ENCODE measurements around the gene RBM4. TPM values are rescaled to one million over a fixed set of nuclear protein-coding genes. Genes with fewer than 3 reads are reported as not detected.

Gene RBM4
- total and polyA plus RNA-seq, 2 of the 13 experiments (the other 11 are each of a cell fraction or from before 2014, with no cell fraction given) = 126 to 136 TPM

- TF ChIP-seq ZNF407 (CRISPR knock-in tag; IDR thresholded peaks at IDR 0.05; ENCODE audit: not compliant biosample characterization) (peak; percentile 44), PPARG (CRISPR knock-in tag; conservative IDR thresholded peaks at IDR 0.05) (peak; percentile 56; the same call in 1 of the 2 replicates), ZNF468 (CRISPR knock-in tag; IDR thresholded peaks at IDR 0.05) (0 out of 2 replicates have a peak, but pooled peaks have one; percentile 43), ZHX2 (IDR thresholded peaks at IDR 0.05; ENCODE audit: low read depth) (0 out of 2 replicates have a peak, but pooled peaks have one; percentile 17), ZHX2 (CRISPR knock-in tag; IDR thresholded peaks at IDR 0.05; ENCODE audit: borderline replicate concordance) (no peak; the same call in 1 of the 2 replicates), ZNF761 (CRISPR knock-in tag; conservative IDR thresholded peaks at IDR 0.05) (peak; percentile 77; the same call in 1 of the 2 replicates), YY1 (IDR thresholded peaks at IDR 0.05; ENCODE audit: insufficient read depth, insufficient replicate concordance, low read depth, low read length) (peak; percentile 26), TARDBP (CRISPR knock-in tag; IDR thresholded peaks at IDR 0.05) (peak; percentile 68; the same call in 1 of the 2 replicates), ISL2 (CRISPR knock-in tag; IDR thresholded peaks at IDR 0.05) (peak; percentile 48), BCL6 (CRISPR knock-in tag; IDR thresholded peaks at IDR 0.05) (peak; percentile 77), ZNF224 (CRISPR knock-in tag; IDR thresholded peaks at IDR 0.05) (peak; percentile 91; the same call in 1 of the 2 replicates), SAP130 (CRISPR knock-in tag; IDR thresholded peaks at IDR 0.05; ENCODE audit: low read depth) (peak; percentile 94), SP5 (CRISPR knock-in tag; IDR thresholded peaks at IDR 0.05; ENCODE audit: borderline replicate concordance, low read depth) (peak; percentile 7; the same call in 1 of the 2 replicates)
These were observed 45.8 kb upstream of the RBM4 start, which contains the start of the genes CCDC87 and CCS (continued) for GRCh38 chr11:66592457-66593302.

All from HepG2 (cell line).